ENCODE measurements around the gene GNPTAB. TPM values are rescaled to one million over a fixed set of nuclear protein-coding genes. Genes with fewer than 3 reads are reported as not detected.

GNPTAB gene
- total and polyA plus RNA-seq, 2 of the 13 experiments (the other 11 are each of a cell fraction or from before 2014, with no cell fraction given): 13.6 to 19.4 TPM

DNA sequence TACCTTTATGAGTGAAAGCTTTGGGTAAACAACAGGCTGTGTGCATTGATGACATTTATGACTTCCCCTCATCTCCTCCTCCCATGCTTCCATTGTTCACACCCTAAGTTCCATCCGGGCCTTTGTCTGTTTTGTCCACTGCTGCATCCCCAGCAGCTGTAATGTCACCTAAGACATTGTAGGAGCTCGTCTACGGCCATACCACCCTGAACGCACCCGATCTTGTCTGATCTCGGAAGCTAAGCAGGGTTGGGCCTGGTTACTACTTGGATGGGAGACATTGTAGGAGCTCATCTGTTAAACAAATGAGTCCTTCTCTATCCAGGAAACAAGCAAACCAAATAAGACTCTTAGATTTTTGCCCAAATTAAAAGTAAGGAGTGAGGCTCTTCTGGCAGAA, 51.1 kb downstream of the GNPTAB start:
- intact Hi-C loops (cut with micrococcal nuclease; ENCODE audit: unreplicated experiment): no loop called here
- H3K4me1 ChIP-seq (ENCODE audit: insufficient read depth, low read length): peaks cover 14% of the 10 kb centered on the region; the same call in 1 of the 2 replicates
- BruUV-seq (replicated peaks): no TSS peak
- 93% methylated on average over 6 of the region's 6 CpGs for WGBS (ENCODE audit: low lambda C conversion rate)
- FAIRE-seq: no peak
- H4K20me1 ChIP-seq (ENCODE audit: insufficient read depth, low read length): no peaks in the 10 kb centered on the region
- CTCF ChIA-PET (ENCODE audit: low intra/inter-chr PET ratio, low total read pairs): no interaction called here
- no peak overlapping the region for H3K27ac ChIP-seq (ENCODE audit: extremely low read length, insufficient read depth, low read length)
- H3K27me3 ChIP-seq (ENCODE audit: control insufficient read depth in 1 of 2, insufficient read depth in 2 of 2, low read length in 2 of 2): no peaks in the 10 kb centered on the region
- no peak for ATAC-seq
- no peak overlapping the region for H3K9ac ChIP-seq (ENCODE audit: insufficient read depth, low read depth, low read length)
- no peaks in the 10 kb centered on the region for H3K79me2 ChIP-seq (ENCODE audit: insufficient read depth, low read length)
- H2AFZ ChIP-seq (ENCODE audit: low read length): no peak overlapping the region
- peaks cover 0 to 1% of the 10 kb centered on the region in 2 experiments; a peak in 2 of 5 replicates for H3K36me3 ChIP-seq (replicated peaks in 1 of 2; ENCODE audit: control insufficient read depth in 1 of 2, insufficient read depth in 2 of 2, low read length in 2 of 2)
- TF ChIP-seq, protein P1, sequence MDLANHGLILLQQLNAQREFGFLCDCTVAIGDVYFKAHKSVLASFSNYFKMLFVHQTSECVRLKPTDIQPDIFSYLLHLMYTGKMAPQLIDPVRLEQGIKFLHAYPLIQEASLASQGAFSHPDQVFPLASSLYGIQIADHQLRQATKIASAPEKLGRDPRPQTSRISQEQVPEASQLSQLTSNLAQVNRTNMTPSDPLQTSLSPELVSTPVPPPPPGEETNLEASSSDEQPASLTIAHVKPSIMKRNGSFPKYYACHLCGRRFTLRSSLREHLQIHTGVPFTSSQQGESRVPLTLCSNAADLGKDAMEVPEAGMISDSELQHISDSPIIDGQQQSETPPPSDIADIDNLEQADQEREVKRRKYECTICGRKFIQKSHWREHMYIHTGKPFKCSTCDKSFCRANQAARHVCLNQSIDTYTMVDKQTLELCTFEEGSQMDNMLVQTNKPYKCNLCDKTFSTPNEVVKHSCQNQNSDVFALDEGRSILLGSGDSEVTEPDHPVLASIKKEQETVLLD (CRISPR knock-in tag; IDR thresholded peaks at IDR 0.05; ENCODE audit: low read depth): no peak
- TF ChIP-seq, protein P2, sequence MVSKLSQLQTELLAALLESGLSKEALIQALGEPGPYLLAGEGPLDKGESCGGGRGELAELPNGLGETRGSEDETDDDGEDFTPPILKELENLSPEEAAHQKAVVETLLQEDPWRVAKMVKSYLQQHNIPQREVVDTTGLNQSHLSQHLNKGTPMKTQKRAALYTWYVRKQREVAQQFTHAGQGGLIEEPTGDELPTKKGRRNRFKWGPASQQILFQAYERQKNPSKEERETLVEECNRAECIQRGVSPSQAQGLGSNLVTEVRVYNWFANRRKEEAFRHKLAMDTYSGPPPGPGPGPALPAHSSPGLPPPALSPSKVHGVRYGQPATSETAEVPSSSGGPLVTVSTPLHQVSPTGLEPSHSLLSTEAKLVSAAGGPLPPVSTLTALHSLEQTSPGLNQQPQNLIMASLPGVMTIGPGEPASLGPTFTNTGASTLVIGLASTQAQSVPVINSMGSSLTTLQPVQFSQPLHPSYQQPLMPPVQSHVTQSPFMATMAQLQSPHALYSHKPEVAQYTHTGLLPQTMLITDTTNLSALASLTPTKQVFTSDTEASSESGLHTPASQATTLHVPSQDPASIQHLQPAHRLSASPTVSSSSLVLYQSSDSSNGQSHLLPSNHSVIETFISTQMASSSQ (IDR thresholded peaks at IDR 0.05; ENCODE audit: low read depth): no peak
- TF ChIP-seq, protein P2 (CRISPR knock-in tag; IDR thresholded peaks at IDR 0.05; ENCODE audit: borderline replicate concordance): no peak
- no peak for TF ChIP-seq POLR2AphosphoS2 (IDR thresholded peaks at IDR 0.05; ENCODE audit: low read depth, low read length)
- TF ChIP-seq, protein P3, sequence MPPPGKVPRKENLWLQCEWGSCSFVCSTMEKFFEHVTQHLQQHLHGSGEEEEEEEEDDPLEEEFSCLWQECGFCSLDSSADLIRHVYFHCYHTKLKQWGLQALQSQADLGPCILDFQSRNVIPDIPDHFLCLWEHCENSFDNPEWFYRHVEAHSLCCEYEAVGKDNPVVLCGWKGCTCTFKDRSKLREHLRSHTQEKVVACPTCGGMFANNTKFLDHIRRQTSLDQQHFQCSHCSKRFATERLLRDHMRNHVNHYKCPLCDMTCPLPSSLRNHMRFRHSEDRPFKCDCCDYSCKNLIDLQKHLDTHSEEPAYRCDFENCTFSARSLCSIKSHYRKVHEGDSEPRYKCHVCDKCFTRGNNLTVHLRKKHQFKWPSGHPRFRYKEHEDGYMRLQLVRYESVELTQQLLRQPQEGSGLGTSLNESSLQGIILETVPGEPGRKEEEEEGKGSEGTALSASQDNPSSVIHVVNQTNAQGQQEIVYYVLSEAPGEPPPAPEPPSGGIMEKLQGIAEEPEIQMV (CRISPR knock-in tag; IDR thresholded peaks at IDR 0.05; ENCODE audit: low read depth): no peak
- TF ChIP-seq NRL (CRISPR knock-in tag; IDR thresholded peaks at IDR 0.05; ENCODE audit: borderline replicate concordance): no peak
- TF ChIP-seq BRD4 (CRISPR knock-in tag; IDR thresholded peaks at IDR 0.05): no peak
- no peak for TF ChIP-seq MAF1 (CRISPR knock-in tag; IDR thresholded peaks at IDR 0.05; ENCODE audit: borderline replicate concordance)
- no peak for TF ChIP-seq NFKBIZ (CRISPR knock-in tag; IDR thresholded peaks at IDR 0.05)
- TF ChIP-seq SP140L (CRISPR knock-in tag; IDR thresholded peaks at IDR 0.05; ENCODE audit: borderline replicate concordance): no peak
- no peak for TF ChIP-seq HNRNPL (IDR thresholded peaks at IDR 0.05; ENCODE audit: low read depth, low read length)
- DNase-seq (ENCODE audit: low spot score): no peak
- H3K9me3 ChIP-seq (ENCODE audit: low read length): no peaks in the 10 kb centered on the region
- POLR2A ChIA-PET: no interaction called here
- in situ Hi-C loops (cut with HindIII; ENCODE audit: extremely low pct_ligation_motif_present, low pct_unique_long_range_greater_than_20kb): no loop called here
- no peak overlapping the region for H3K4me3 ChIP-seq (replicated peaks in 1 of 3; ENCODE audit: insufficient read depth in 1 of 3, low read depth in 2 of 3, low read length in 3 of 3)
- H3K4me2 ChIP-seq (ENCODE audit: low read depth, low read length): no peak overlapping the region
